Mesenchymal stem cell (in vitro differentiated cells and primary cell): ENCODE measurements around the gene FOXJ1.

ENCODE experiments used
- DNase-seq: peaks from one replicate; pipeline ENCODE4 v3.0.0-alpha.2; 2013
- H2AFZ ChIP-seq: one replicate; pipeline ENCODE4 v1.6.1; 2013; ENCODE audit warnings: low read depth, mild to moderate bottlenecking, control low read depth, inconsistent platforms, low read length, moderate library complexity
- H2AK5ac ChIP-seq: 2 replicates; pipeline ENCODE4 v1.6.1; 2013; ENCODE audit warnings: low read length, moderate library complexity, mild to moderate bottlenecking, inconsistent platforms; ENCODE audit not compliant: severe bottlenecking
- H2BK120ac ChIP-seq: one replicate; pipeline ENCODE4 v1.6.1; 2013; ENCODE audit warnings: low read depth, mild to moderate bottlenecking, inconsistent platforms, low read length, moderate library complexity
- H2BK12ac ChIP-seq, 2 experiments: one replicate each; pipeline ENCODE4 v1.6.1; 2013; ENCODE audit warnings: inconsistent platforms in 2 of 2, low read length in 2 of 2, mild to moderate bottlenecking in 2 of 2, moderate library complexity in 2 of 2, control low read depth in 1 of 2
- H2BK15ac ChIP-seq: one replicate; pipeline ENCODE4 v1.6.1; 2013; ENCODE audit warnings: mild to moderate bottlenecking, low read depth, inconsistent platforms; ENCODE audit not compliant: poor library complexity, severe bottlenecking
- H2BK5ac ChIP-seq: 2 replicates; pipeline ENCODE4 v1.6.1; 2013; ENCODE audit warnings: low read depth, mild to moderate bottlenecking, low read length, control low read depth, inconsistent platforms; ENCODE audit not compliant: poor library complexity, severe bottlenecking
- H3K14ac ChIP-seq, 2 experiments: one replicate each; pipeline ENCODE4 v1.6.1; 2013; ENCODE audit warnings: inconsistent platforms in 2 of 2, low read length in 2 of 2, control low read depth in 1 of 2, mild to moderate bottlenecking in 1 of 2, moderate library complexity in 1 of 2
- H3K18ac ChIP-seq, 2 experiments: one replicate each; pipeline ENCODE4 v1.6.1; 2013; ENCODE audit warnings: inconsistent platforms in 2 of 2, low read length in 2 of 2, control low read depth in 1 of 2, low read depth in 1 of 2, mild to moderate bottlenecking in 1 of 2
- H3K23ac ChIP-seq, 2 experiments: one replicate each; pipeline ENCODE4 v1.6.1; 2013; ENCODE audit warnings: inconsistent platforms in 2 of 2, low read length in 2 of 2, mild to moderate bottlenecking in 2 of 2, moderate library complexity in 2 of 2, control low read depth in 1 of 2
- H3K27ac ChIP-seq: 2 replicates; pipeline ENCODE4 v1.5.1; 2013; ENCODE audit warnings: mild to moderate bottlenecking, moderate library complexity, low read length, control low read depth, inconsistent platforms; ENCODE audit not compliant: poor library complexity, severe bottlenecking
- H3K27me3 ChIP-seq, 2 experiments: 2 replicates each; pipeline versions ENCODE4 v1.6.1 to v1.7.0; 2013; ENCODE audit warnings: low read length in 2 of 2, mild to moderate bottlenecking in 2 of 2, moderate library complexity in 2 of 2, control low read depth in 1 of 2, inconsistent platforms in 1 of 2; ENCODE audit not compliant: control insufficient read depth in 1 of 2, insufficient read depth in 1 of 2
- H3K36me3 ChIP-seq, 2 experiments: 2 replicates each; pipeline versions ENCODE4 v1.6.1 to v1.7.0; 2013; ENCODE audit warnings: low read length in 2 of 2, control low read depth in 1 of 2, inconsistent platforms in 1 of 2, low read depth in 1 of 2, mild to moderate bottlenecking in 1 of 2; ENCODE audit not compliant: insufficient read depth in 2 of 2, control insufficient read depth in 1 of 2
- H3K4ac ChIP-seq, 2 experiments: one replicate each; pipeline ENCODE4 v1.6.1; 2013; ENCODE audit warnings: inconsistent platforms in 2 of 2, low read length in 2 of 2, mild to moderate bottlenecking in 2 of 2, moderate library complexity in 2 of 2, control low read depth in 1 of 2, low read depth in 1 of 2
- H3K4me1 ChIP-seq: 2 replicates; pipeline ENCODE4 v1.6.1; 2013; ENCODE audit warnings: low read depth, low read length, control low read depth; ENCODE audit not compliant: control insufficient read depth, insufficient read depth
- H3K4me2 ChIP-seq: 2 replicates; pipeline ENCODE4 v1.6.1; 2013; ENCODE audit warnings: low read length, mild to moderate bottlenecking, inconsistent platforms; ENCODE audit not compliant: poor library complexity, severe bottlenecking
- H3K4me3 ChIP-seq, 2 experiments: 2 replicates each; pipeline versions ENCODE4 v1.5.1 to v1.7.0; 2013; ENCODE audit warnings: low read length in 2 of 2, mild to moderate bottlenecking in 2 of 2, control low read depth in 1 of 2, low read depth in 1 of 2; ENCODE audit not compliant: insufficient read depth in 1 of 2
- H3K79me1 ChIP-seq: replicated peaks from 2 replicates; pipeline ENCODE4 v1.6.1; 2013; ENCODE audit warnings: mild to moderate bottlenecking, control low read depth, low read length, inconsistent platforms; ENCODE audit not compliant: poor library complexity, severe bottlenecking
- H3K9ac ChIP-seq: 2 replicates; pipeline ENCODE4 v1.7.0; 2013; ENCODE audit warnings: mild to moderate bottlenecking, low read length, moderate library complexity
- H3K9me3 ChIP-seq: 2 replicates; pipeline ENCODE4 v1.7.0; 2013; ENCODE audit warnings: mild to moderate bottlenecking, low read length; ENCODE audit not compliant: control insufficient read depth
- H4K8ac ChIP-seq: one replicate; pipeline ENCODE4 v1.6.1; 2013; ENCODE audit warnings: inconsistent platforms, mild to moderate bottlenecking, low read length, moderate library complexity
- H4K91ac ChIP-seq: one replicate; pipeline ENCODE4 v1.6.1; 2013; ENCODE audit warnings: mild to moderate bottlenecking, low read length, inconsistent platforms
- WGBS: methylation state at CpG from one replicate; pipeline ENCODE4 v1.1.7; 2013; ENCODE audit warnings: mixed read lengths; 5-methylcytosine and 5-hydroxymethylcytosine counted together

The FOXJ1 gene

GRCh38 chr17:76139801-76140660 lies 1.0 kb downstream of the FOXJ1 start:
- H3K23ac ChIP-seq, result no peak overlapping the region
- H3K79me1 ChIP-seq, result no peaks in the 10 kb centered on the region
- H3K4me3 ChIP-seq, result peak overlapping the region in 1 of 2 experiments; percentile 12
- H3K27ac ChIP-seq, result no peak overlapping the region
- no peak for DNase-seq
- no peak overlapping the region for H2AFZ ChIP-seq
- peak overlapping the region; percentile 93 for H2AK5ac ChIP-seq
- H3K36me3 ChIP-seq, result peaks cover 0 to 6% of the 10 kb centered on the region in 2 experiments
- H4K8ac ChIP-seq, result no peak overlapping the region
- no peak overlapping the region for H2BK5ac ChIP-seq
- H3K14ac ChIP-seq, result no peak overlapping the region
- no peak overlapping the region for H3K18ac ChIP-seq
- peaks cover 72% of the 10 kb centered on the region for H3K4me1 ChIP-seq
- WGBS, result 6% methylated on average over 69 of the region's 78 CpGs
- H2BK12ac ChIP-seq, result no peak overlapping the region
- H3K9me3 ChIP-seq, result no peaks in the 10 kb centered on the region
- H3K4me2 ChIP-seq, result no peak overlapping the region
- no peak overlapping the region for H3K9ac ChIP-seq
- no peak overlapping the region for H2BK120ac ChIP-seq
- H3K27me3 ChIP-seq, result peaks cover 3 to 95% of the 10 kb centered on the region in 2 experiments
- H2BK15ac ChIP-seq, result no peak overlapping the region
- no peak overlapping the region for H4K91ac ChIP-seq
- no peak overlapping the region for H3K4ac ChIP-seq

DNA sequence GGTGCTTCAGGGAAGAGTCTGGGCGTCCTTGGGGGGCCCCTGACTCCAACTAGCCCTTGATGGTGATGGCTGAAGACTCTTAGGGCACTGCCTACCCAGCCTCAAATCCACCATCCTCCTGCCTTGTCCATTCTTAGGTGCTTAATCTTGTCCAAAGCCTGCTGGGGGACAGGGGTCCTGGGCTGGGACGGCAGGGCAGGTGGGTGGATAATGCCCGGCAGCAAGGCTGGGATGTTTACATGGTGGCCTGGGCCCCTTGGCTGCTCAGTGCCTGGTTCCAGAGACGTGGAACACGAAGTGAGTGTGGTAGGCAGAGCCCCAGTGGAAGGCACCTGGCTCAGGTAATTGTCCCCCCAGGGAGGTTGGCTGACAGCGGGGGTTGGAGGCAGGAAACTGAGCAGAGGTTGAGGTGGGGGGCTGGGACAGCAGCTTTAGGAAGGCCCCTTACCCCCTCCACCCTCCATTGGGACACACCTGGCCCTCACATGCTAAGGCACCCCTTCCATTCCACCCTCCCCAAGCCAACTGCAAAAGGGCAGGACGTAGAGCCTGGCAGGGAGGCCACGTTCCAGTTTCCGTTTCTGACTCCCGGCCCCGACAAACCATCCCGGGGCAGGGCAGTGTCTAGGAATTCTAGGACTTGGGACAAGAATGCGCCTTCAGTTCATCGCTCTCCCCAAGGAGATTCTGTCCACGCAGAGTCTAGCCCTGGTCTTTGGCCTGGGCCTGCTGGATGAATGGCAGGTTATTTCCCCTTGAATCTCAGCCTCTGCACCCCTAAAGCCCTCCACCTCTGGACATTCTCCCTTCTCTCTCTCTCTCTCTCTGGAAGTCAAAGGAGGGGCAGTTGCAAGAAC lies 1.9 kb downstream of the FOXJ1 start:
- Histone ChIP-seq H3K4me3 (no peak overlapping the region), H3K23ac (no peak overlapping the region)

DNA sequence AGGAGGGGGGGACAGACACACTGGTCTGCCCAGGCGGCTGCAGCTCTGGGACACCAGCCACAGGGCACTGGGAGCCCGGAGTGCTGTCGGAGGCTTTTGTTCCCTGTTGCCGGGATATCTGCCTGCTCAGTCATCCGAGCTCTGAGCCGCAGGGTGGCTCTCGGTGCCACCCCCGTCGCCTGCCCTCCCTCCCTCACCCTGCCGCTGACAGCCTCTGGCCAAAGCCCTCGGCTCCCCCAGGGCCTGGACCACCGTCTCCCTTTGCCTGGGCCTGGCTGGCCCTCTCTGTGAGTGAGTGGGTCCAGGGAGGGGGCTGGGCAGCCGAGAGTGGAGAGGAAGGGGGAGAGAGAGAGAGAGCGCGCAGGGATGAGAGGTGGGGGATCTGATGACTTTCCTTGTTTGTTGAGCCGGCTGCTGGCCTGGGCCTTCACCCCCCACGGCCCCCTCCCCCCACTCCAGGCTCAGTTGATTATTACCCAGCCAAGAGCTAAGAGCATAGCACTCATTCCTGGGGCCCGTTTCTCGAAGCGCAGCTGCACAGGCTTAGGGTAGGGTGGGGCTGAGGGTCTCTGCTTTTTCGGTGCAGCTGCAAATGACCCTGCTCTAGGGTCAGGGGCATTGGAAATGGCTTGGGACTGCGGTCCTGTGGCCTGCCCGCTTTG lies 2.7 kb downstream of the FOXJ1 start:
- no peak overlapping the region for H3K4me3 ChIP-seq
- peak overlapping the region; percentile 57 for H2BK5ac ChIP-seq
- H3K4me2 ChIP-seq, result peak overlapping the region; percentile 40
- no peaks in the 10 kb centered on the region for H3K36me3 ChIP-seq
- H3K18ac ChIP-seq, result no peak overlapping the region
- peak overlapping the region; percentile 93 for H2AK5ac ChIP-seq
- peaks cover 70% of the 10 kb centered on the region for H3K4me1 ChIP-seq
- H3K4ac ChIP-seq, result no peak overlapping the region
- H4K8ac ChIP-seq, result no peak overlapping the region
- WGBS, result 9% methylated on average over 13 of the region's 23 CpGs
- no peak overlapping the region for H3K9ac ChIP-seq
- peaks cover 3 to 98% of the 10 kb centered on the region in 2 experiments for H3K27me3 ChIP-seq
- no peak overlapping the region for H3K14ac ChIP-seq
- no peak overlapping the region for H2BK120ac ChIP-seq
- H4K91ac ChIP-seq, result no peak overlapping the region
- H2BK12ac ChIP-seq, result no peak overlapping the region
- no peak overlapping the region for H2AFZ ChIP-seq
- H3K27ac ChIP-seq, result peak overlapping the region; percentile 79
- H3K9me3 ChIP-seq, result no peaks in the 10 kb centered on the region
- DNase-seq, result peak; percentile 19
- peak overlapping the region in 1 of 2 experiments; percentile 61 for H3K23ac ChIP-seq
- no peaks in the 10 kb centered on the region for H3K79me1 ChIP-seq
- H2BK15ac ChIP-seq, result no peak overlapping the region

More for the DNA sequence above, 1.9 kb downstream of the FOXJ1 start:
- H3K9me3 ChIP-seq, result no peaks in the 10 kb centered on the region
- H2AK5ac ChIP-seq, result peak overlapping the region; percentile 93
- no peak overlapping the region for H3K18ac ChIP-seq
- no peaks in the 10 kb centered on the region for H3K36me3 ChIP-seq
- WGBS, result 17% methylated on average over 14 of the region's 15 CpGs
- H3K27ac ChIP-seq, result peak overlapping the region; percentile 79
- no peak overlapping the region for H3K4ac ChIP-seq
- H4K91ac ChIP-seq, result no peak overlapping the region
- H3K4me1 ChIP-seq, result peaks cover 75% of the 10 kb centered on the region
- no peak overlapping the region for H3K14ac ChIP-seq
- peaks cover 3 to 98% of the 10 kb centered on the region in 2 experiments for H3K27me3 ChIP-seq
- H2BK15ac ChIP-seq, result no peak overlapping the region
- H3K9ac ChIP-seq, result no peak overlapping the region
- no peak overlapping the region for H2BK120ac ChIP-seq
- no peak overlapping the region for H4K8ac ChIP-seq
- no peak for DNase-seq
- no peak overlapping the region for H2AFZ ChIP-seq
- peak overlapping the region; percentile 40 for H3K4me2 ChIP-seq
- peak overlapping the region; percentile 57 for H2BK5ac ChIP-seq
- no peak overlapping the region for H2BK12ac ChIP-seq
- no peaks in the 10 kb centered on the region for H3K79me1 ChIP-seq
